ENCODE measurements around the gene SCAF1.

Gene SCAF1

GRCh38 chr19:49645592-49645991 is 3.6 kb downstream of the SCAF1 start:
- DNase-seq = no peak

DNA sequence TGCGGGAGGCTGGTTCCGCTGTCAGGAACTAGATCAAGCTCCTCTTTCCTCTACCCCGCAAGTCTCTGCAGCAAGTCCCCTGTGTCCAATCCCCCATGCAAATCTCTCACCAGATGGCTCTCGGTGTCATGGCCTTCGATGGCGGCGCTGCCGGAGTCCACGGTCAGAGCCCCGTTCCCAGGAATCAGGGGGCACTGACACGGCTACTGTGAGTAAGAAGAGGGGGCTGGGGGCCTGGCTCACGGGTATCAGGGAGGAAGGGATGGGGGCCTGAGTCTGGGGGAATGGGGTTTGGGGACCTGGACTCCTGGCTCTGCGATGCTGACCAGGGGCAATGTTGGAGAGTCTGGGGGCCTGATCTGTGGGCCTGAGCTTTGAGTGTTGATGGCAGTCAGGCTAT is 4.0 kb downstream of the SCAF1 start:
- no peak for DNase-seq

GRCh38 chr19:49646586-49646985 is 4.6 kb downstream of the SCAF1 start:
- DNase-seq = no peak

- DNase-seq = no peak
These were observed 9.2 kb downstream of the SCAF1 start for GRCh38 chr19:49651029-49651819.

- no peak for DNase-seq
These were observed 10.0 kb downstream of the SCAF1 start for GRCh38 chr19:49651820-49652550.

- DNase-seq = no peak
These were observed 10.8 kb downstream of the SCAF1 start for GRCh38 chr19:49652551-49653465.

DNA sequence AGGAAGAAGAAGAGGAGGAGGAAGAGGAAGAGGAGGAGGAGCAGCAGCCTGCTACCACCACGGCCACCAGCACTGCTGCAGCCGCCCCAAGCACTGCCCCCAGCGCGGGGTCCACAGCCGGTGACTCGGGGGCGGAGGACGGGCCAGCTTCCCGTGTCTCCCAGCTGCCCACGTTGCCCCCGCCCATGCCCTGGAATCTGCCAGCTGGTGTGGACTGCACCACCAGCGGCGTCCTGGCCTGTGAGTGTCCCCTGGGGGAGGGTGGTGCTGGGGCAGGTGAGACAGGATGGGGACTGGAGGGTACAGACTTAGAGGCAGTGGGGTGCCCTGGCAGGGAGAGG is 11.4 kb downstream of the SCAF1 start:
- DNase-seq = no peak

GRCh38 chr19:49654581-49654980 is 12.6 kb downstream of the SCAF1 start:
- DNase-seq = no peak

DNA sequence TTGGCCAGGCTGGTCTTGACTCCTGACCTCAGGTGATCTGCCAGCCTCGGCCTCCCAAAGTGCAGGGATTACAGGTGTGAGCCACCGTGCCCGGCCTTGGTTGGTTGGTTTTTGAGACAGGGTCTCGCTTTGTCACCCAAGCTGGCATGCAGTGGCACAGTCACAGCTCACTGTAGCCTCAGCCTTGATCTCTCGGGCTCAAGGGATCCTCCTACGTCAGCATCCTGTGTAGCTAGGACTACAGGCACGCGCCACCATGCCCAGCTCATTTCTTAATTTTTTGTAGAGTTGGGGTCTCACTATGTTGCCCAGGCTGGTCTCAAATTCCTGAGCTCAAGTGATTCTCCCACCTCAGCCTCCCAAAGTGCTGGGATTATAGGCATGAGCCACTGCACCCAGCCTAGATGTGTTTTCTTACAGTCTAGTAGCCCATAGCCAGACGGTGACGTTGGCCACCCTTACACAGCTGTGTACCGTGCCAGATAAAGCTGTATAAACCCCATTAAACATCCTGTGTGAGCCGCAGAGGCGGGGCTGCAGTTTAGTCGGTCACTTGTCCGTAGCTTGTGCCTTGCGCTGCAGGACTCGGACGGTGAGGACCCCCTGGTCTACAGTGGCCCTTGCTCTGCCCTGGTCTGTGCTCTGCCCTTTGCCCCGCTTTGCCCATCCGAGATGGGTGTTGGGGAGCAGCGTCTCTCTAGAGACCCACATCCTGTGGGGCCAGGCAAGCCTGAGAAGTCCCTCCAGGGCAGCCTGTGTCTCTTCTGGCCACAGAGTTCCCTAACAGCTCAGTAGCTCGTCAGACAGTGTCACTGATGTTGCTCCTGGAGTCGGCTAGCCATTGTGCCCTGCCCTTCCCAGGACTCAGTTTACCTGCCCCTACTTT is 13.8 kb downstream of the SCAF1 start:
- DNase-seq = no peak

DNA sequence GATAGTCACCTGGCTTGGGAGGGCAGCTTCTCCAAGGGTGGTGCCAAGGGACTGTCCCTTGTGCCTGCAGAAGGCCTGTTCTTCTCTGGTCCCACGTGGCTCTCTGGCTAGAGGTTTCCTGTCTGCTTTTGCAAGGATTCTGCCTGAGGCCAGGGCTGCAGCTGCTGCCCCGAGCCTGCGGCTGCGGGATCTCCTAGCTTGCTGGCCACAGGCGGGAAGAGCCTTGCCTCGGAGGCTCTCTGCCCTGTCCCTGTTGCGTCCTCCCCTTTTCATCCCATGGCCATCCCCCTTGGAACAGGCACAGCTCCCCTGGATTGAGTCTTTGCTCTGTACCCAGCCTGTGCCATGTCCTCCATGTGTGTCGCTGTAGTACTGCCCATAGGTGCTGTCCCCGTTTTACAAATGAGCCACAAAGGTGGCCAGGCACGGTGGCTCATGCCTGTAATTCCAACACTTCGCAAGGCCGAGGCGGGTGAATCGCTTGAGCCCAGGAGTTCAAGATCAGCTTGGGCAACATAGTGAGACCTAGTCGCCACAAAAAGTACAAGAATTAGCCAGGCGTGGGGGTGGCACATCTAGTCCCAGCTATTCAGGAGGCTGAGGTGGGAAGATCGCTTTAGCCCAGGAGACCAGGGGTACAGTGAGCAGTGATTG is 14.6 kb downstream of the SCAF1 start:
- no peak for DNase-seq

DNA sequence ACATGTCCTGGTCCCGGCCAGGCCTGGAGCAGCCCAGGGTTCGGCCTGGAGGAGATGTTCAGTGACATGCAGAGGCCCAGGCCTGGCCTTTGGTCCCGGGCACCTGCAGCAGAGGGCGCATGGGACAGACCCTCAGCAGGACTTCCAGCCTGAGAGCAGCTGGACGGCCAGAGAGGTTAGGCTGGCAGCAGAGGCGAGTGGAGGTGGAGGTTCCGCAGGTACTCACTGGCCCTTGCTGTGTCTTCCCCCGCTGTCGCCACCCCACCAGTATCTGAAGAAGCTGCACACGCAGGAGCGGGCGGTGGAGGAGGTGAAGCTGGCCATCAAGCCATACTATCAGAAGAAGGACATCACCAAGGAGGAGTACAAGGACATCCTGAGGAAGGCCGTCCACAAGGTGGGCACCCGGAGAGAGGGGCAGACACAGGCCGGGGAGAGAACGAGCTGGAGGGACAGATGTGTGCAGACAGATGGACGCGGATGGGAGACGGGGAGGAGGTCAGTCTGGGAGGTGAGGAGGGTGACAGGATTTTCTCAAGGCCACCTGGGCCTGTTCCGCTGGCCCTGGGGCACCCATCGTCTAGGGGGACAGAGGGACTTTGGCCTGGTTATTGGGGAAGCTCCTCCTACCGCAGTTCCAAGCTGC is 15.6 kb downstream of the SCAF1 start:
- DNase-seq = no peak

DNA sequence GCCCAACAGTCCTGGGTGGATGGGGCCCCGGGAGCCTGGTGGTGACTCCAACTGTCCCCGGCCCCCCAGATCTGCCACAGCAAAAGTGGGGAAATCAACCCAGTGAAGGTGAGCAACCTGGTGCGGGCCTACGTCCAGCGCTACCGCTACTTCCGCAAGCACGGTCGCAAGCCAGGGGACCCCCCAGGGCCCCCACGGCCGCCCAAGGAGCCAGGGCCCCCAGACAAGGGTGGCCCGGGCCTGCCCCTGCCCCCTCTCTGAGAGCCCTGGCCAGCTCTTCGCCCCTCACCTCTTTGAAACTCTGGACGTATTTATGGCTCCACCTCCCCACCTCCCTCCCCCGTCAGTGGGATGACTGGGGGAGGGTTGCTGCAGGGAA is 16.1 kb downstream of the SCAF1 start:
- DNase-seq = no peak

GRCh38 chr19:49658566-49659442 is 16.8 kb downstream of the SCAF1 start:
- DNase-seq = no peak

- DNase-seq = no peak
These were observed 18.4 kb downstream of the SCAF1 start for GRCh38 chr19:49660338-49660961.

- no peak for DNase-seq
These were observed 20.0 kb downstream of the SCAF1 start for GRCh38 chr19:49662011-49662410.

DNA sequence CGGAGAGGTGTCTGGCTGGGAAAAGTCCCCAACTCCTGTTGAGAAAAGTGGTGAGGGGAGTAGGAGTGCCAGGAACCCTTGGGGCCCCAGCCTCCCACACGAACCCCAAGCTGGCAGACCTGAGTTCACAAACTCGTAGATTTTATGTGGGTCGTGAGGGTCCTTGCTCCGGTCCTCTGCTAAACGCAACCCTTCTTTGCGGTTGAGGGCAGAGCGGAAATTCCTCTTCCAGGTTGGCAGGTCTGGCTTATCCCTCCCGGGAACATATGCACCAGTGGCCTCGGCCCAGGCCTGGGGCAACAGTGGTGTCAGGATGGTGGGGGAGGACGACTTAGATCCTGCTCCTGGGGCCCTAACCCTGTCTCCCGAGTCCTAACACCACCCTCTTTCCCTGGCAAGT is 21.2 kb downstream of the SCAF1 start:
- DNase-seq = no peak

- DNase-seq = peak; percentile 35 to 74
These were observed 22.4 kb downstream of the SCAF1 start for GRCh38 chr19:49664171-49665035.

DNA sequence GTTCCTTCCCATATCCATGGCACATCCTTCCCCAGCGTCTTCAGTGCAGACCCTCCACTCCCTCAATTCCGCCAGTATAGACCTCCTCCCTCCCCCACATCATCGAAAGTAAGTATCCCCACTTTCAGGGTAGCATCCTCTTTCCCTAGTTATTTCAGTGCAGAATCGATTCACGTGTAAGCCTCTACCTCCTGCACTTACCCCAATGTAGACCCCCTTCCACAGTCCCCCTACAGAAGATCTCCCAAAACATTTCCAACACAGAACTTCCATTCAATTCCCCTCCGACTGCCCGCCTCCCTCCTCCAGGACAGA is 23.0 kb downstream of the SCAF1 start:
- DNase-seq = no peak
